H4 (cell line): Measurements from ENCODE around the gene KMT2E. TPM values are rescaled to one million over a fixed set of nuclear protein-coding genes. Genes with fewer than 3 reads are reported as not detected.

ENCODE experiments used
- DNase-seq: peaks from one replicate; pipeline ENCODE4 v3.0.0-alpha.2; 2015; ENCODE audit warnings: low spot score
- total RNA-seq: library from RNA; depleted of rRNA; stranded (reverse); fragments of >200 nt; shearing (Covaris generic); gene quantifications from 2 replicates; pipeline ENCODE4 v1.2.3, GENCODE V29; 2014

KMT2E gene
- total RNA-seq, 1 experiment from 2014 or later, result 19.4 TPM

DNA sequence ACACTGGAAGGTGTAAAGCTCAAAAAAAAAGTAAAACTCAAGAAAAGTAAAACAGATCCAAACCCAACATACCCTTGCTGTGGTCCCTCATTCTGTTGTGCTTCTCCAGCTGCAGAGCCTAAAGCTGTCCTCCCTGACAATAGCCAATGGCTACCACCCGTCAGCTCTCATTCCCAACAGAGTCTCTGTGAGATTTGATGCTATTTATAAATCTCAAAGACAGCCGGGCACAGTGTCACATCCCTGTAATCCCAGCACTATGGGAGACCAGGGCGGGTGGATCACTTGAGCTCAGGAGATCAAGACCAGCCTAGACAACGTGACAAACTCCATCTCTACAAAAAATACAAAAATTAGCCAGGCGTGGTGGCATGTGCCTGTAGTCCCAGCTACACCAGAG, 116.0 kb downstream of the KMT2E start:
- DNase-seq, result no peak

- no peak for DNase-seq
Measured at GRCh38 chr7:105130580-105130979, 116.6 kb downstream of the KMT2E start.

DNA sequence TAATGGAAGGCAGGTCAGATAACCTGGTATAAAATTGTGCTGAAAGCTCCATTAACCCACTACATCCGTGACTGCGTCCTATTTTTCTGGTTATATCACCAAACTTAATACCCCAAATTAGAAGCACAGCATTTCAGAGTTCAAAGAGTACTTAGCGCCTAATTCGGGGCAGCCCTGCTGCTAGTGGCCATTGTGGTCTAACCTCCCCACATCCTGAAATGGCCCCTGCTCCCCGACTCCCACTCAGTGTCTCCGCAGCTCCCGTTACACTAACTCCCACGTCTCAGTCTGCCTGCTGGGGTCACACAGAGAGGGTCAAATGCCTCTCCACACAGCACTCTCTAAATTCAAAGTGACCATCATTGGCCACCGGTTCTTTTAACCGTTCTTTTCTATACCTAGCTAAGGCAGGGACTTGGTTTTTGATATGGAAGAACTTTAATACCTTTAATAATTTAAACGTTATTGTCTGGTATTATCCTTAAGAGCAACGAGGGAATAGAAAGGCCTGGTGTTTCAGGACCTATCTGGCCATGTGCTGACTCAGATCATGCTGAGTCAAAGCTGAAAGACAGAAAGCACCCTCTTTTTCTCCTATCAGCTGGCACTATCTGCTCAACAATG, 117.1 kb downstream of the KMT2E start:
- DNase-seq, result no peak

GRCh38 chr7:105131890-105132289, 117.9 kb downstream of the KMT2E start:
- no peak for DNase-seq

- no peak for DNase-seq
Measured at GRCh38 chr7:105132335-105132734, 118.3 kb downstream of the KMT2E start.

DNA sequence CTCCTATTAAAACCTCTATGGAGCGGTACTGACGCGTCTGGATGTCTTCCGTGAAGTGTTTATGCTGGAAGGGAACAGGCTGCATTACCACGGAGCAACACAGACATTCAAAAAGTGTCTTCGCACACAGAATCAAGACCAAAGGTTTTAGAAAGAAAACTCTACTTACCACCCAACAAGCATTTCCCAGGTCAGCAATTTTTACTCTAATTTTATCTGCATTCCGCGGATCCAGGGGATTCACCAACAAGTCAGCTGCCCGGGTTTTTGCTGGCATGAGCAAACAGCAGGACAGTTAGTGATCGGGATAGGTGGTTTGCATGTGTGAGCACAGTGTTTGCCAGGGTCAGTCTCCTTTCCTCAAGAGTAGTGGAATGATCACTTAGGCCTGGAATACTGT, 118.8 kb downstream of the KMT2E start:
- no peak for DNase-seq

- DNase-seq, result no peak
Measured at GRCh38 chr7:105133358-105133757, 119.4 kb downstream of the KMT2E start.

DNA sequence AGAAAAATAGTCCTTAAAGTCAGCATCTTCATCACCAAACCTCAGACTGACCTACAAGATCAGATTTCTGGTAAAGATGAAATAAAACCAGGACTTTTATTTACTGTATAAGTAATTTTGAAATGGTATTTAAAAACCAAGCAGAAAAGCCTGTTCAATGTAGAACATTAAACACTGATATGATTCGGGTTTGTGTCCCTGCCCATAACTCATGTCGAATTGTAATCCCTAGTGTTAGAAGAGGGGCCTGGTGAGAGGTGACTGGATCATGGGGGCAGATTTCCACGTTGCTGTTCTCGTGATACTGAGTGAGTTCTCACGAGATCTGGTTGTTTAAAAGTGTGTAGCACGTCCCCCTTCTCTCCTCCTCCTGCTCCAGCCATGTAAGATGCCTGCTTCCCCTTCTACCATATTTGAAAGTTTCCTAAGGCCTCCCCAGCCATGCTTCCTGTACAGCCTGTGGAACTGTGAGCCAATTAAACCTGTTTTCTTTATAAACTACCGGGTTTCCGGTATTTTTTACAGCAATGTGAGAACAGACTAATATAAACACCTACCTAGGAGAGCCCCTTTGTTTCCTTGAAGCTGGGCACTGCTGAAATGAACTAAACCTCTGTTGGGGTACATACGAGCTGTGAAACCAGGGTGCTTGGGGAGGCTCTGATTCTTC, 120.1 kb downstream of the KMT2E start:
- DNase-seq, result no peak

DNA sequence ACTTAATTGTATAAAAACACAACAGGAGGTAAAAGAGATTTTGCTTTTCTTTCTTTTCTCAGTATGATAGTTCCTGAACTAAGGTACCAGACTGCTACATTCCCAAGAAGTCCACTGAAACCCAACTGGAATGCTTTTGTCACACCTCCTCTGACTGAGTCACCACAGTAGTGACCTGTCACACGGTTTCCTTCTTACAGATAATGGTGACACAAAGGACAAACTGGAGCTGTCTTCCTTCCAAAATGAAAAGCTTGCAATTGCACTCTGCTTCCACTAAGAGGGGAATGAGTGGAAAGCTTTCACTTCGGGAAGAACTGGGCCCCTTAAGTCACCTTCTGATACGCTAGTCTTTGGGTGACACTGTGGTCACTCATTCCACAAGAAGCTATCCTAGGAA, 122.2 kb downstream of the KMT2E start:
- peak; percentile 18 for DNase-seq

- DNase-seq, result no peak
Measured at GRCh38 chr7:105137898-105138297, 123.9 kb downstream of the KMT2E start.

DNA sequence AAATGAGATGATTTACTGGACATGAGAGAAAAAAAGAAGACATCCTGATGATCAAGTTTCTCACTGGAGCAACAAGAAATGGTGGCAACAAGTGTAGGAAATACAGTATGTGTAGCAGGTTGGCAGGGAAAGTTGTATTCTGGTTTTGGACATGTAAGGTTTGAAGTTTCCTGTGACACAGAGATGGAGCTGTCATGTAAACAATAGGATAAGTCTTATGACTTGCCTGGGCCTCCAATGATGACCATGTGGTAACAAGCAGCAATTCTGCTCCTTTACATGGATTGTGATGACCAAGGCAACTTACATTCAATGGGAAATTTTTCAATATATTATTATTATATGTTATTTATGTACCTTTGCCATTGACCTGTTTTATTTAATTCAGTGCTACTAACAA, 125.4 kb downstream of the KMT2E start:
- no peak for DNase-seq

DNA sequence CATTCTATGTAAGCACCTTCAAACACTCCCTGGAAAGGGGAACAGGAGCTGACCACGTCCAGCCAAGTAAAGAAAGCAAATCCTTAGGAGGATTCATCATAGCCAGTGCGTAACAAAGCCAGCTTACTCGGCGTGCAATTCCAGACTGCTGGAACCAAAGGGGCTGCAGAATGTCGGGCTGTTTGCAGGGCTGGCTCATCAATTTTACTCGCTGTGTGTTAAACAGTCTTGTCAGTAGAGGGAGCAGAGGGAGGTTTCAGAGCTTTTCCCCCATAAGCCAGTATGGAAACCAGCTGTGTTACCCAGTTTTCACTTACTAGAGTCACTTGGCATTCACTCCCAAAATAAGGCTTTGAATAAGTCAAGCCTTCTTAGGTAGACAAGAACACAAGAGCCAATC, 127.1 kb downstream of the KMT2E start:
- peak; percentile 27 for DNase-seq

GRCh38 chr7:105149827-105150226, 135.8 kb downstream of the KMT2E start:
- no peak for DNase-seq

DNA sequence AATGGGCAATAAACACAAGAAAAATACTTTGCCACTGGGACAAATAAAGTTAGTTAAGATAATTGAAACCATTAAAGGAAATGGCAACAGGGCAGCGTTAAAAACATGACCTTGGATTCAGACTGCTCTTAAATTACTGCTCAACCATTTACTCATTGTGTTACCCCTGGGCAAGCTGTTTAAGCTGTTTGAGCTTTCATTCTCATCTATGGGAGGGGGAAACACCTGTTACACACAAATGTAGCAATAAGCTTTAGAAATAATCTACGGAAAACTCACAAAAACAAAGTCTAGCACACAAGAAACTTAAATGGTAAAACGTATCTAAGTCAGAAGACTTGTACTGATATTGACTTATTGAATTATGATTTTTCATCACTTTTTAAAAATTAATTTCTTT, 137.1 kb downstream of the KMT2E start:
- DNase-seq, result no peak

DNA sequence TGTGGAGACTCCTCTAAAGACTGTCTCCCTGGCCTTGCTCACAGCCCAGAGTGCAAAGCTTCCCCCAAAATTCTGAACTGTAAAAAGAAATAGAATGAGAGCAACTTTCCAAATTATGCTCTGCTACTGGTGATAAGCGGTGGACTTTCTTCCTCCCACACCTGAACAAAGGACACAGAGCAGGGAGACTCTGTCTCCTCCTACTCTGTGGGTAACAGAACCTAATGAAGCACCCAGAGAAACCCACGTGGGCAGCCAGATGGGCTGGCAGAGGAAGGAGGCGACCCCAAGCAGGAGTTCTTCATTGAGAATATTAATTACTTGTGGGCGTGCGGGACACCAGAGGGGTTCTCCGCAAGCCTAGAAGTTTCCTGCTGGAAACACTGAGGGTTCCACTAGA, 139.5 kb downstream of the KMT2E start:
- DNase-seq, result no peak

- no peak for DNase-seq
Measured at GRCh38 chr7:105154084-105154483, 140.1 kb downstream of the KMT2E start.

DNA sequence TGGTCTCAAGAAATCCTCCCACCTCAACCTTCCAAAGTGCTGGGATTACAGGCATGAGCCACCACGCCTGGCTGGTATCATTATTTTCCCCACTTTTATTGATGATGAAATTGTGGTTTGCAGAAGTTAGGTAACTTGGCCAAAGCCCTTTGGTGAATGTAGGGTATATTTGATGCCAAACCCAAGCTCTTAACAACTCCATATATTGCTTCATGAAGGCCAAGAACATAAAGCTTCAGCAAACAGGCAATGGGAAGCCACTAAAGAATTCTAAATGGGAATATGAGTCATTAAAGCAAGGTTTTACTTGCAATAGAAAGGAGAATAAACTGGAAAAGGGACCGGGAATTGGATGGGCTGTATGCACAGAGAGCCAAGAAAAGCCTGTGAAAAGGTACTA, 142.7 kb downstream of the KMT2E start:
- DNase-seq, result no peak

- no peak for DNase-seq
Measured at GRCh38 chr7:105157278-105157677, 143.3 kb downstream of the KMT2E start.

- no peak for DNase-seq
Measured at GRCh38 chr7:105161366-105161765, 147.4 kb downstream of the KMT2E start.
